ENCODE measurements around the gene MRPL24.

DNA sequence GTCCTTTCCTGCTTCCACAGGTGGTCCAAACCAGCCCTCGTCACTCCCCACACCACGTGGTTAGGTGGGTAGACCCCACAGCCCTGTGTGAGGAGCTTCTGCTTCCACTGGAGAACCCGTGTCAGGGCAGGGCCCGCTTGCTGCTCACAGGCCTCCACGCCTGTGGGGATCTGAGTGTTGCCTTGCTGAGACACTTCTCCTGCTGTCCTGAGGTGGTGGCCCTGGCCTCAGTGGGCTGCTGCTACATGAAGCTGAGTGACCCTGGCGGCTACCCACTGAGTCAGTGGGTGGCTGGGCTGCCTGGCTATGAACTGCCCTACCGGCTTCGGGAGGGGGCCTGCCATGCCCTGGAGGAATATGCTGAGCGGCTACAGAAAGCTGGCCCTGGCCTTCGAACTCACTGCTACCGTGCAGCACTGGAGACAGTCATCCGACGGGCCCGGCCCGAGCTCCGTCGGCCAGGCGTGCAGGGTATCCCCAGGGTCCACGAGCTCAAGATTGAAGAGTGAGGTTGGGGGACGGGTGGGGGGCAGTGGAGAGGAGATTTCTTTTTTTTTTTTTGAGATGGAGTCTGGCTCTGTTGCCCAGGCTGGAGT lies 6.8 kb downstream of the MRPL24 start:
- TF ChIP-seq CTCF (IDR thresholded peaks at IDR 0.05) (no peak), POLR2A (IDR thresholded peaks at IDR 0.05) (no peak)
